H54 (cell line): ENCODE measurements around the gene AAK1.
"Not testable (repeated sequence)": the region's sequence is repeated elsewhere in the genome, so short reads cannot be mapped to it uniquely, and the experiment has no call there.

ENCODE experiments used
- DNase-seq: peaks from one replicate; pipeline ENCODE4 v3.0.0; 2011; ENCODE audit warnings: low spot score, mixed read lengths; ENCODE audit not compliant: insufficient read length
- FAIRE-seq: peaks from 3 replicates; lab custom pipeline; 2011; peaks lifted over from hg19 to GRCh38; lab: Jason Lieb, UNC
- POLR2A ChIP-seq: IDR thresholded peaks from 2 replicates; pipeline ENCODE4 v1.6.1; 2011; ENCODE audit warnings: low read depth, mild to moderate bottlenecking, low read length

AAK1 gene

DNA sequence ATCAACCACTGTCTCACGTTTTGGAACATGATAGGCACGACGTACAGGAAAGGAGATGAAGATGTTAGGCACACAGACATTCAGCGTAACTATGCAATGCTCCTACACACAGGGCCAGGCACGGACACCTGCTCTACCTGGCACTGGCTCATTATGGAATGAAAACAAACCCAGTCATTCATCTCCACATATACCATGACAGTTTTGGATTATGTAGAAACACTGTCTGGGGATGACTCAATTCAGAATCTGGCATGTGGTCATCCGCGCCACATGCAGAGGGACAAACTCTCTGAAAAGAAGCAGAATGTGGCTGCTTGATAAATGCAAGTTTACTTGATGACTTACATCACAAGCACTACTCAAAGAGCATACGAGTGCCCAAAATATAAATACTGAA is 176.8 kb downstream of the AAK1 start:
- DNase-seq: no peak
- peak; percentile 43 for FAIRE-seq
- TF ChIP-seq POLR2A: no peak

DNA sequence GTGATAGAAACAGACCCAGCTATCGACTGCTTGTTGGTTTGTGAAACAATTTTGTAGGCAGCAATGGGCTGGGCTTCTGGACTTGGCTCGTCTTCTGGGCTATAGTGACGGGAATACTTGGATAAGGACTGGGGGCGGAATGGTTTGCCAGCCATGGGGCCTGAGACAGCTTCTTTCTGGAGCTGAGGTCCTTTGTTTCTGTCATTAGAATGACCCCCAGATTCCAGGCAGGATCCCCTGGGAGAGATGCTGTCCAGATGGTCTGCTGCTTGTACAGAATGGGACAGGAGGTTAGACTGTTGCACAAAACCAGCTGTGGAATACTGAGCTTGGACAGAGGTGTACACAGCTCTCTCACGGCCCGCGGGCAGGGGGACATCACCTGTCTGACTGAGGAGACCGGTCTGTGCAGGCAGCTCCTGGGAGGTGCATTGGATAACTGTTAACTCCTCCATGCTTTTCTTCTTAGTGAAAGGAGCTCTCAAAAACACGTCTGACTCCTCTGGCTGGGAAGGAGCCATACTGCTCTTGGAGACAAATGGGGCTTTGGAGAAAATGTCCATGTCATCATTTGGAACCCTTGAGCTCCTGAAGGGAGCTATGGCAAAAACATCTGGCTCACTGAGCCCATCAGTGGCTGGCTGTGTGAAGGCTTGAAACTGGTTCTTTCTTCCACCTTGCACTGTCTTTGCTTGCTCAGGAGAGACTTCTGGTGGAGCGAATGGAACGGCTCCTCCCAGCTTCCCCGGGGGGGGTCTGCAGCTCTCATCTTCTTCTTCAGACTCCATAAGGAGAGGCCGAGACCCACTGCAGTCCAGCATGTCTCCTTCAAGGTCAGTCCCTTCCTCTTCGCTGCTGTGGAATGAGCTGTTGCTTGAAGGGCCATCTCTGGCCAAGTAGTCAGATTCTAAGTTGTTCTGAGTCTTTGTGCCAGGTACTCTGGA is 177.8 kb downstream of the AAK1 start:
- no peak for TF ChIP-seq POLR2A
- DNase-seq (no peak), FAIRE-seq (no peak)

DNA sequence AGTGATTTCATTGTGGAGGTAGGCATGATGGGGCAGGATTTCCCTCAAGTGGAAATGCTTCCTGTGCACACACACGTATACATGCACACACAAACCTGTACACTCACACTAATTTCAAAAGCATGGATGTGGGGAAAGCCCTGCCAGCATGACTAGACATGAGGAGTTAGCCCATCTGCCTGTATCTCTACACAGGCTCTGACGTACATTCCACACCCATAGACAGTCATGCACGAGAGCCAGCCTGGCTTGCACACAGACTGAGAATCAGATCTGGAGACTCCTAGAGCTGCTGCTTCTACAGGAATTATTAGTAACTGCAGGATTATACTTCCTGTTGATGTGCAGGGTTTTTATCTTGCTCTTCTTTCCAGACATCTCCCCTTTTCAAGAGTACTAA is 179.0 kb downstream of the AAK1 start:
- DNase-seq (no peak), FAIRE-seq (no peak)
- TF ChIP-seq POLR2A: no peak

DNA sequence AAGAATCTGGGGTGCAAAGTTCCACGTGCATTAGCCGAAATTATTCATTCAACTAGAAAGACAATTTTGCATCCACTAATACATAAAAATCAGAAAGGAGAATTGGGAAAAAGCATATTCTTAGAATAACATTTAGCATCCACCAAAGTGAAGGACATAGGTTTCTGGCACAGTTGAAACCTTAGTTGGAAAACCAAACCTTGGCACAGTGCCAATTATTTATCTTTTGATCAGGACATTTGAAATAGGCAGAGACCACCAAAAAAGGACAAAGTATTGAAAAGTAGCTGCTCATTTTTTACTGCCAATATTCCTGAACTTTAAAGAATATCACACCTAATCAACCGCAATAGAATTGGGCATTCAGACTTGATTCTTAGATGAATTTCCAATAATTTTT is 180.8 kb downstream of the AAK1 start:
- TF ChIP-seq POLR2A: no peak
- FAIRE-seq: no peak

DNA sequence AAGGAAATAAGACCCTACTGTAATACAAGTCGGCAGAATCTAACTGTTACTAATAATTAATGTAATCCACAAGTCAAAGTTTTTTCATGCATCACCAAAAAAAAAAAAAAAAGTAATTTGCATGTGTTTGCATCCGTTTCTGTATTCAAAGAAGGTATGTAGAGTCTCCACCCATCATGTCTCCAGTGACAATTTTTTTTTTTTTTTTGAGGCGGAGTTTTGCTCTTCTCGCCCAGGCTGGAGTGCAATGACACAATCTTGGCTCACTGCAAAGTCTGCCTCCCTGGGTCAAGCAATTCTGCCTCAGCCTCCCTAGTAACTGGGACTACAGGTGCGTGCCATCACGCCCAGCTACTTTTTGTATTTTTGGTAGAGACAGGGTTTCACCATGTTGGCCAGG is 182.1 kb downstream of the AAK1 start:
- no peak for DNase-seq
- TF ChIP-seq POLR2A: no peak
- no peak for FAIRE-seq

More for the DNA sequence above, 180.8 kb downstream of the AAK1 start:
- DNase-seq: no peak

DNA sequence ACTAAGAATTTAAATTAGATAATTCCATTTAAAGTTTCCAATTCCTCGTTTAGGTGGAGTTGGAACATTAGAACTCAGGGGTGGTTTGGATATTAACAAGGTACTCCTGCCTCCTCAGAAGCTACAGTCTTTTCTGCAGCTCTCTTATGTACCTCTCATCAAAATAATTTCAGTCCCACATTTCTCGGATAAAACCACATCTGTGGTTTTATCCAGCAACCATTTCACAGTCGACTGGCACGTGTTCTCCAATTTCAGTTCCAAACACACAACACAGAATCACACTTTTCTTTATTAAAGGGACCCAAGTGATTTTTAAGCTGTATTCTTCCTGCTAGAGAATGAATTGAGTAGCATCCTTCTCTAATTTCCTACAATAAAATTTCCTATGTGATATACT is 183.6 kb downstream of the AAK1 start:
- FAIRE-seq (no peak), DNase-seq (no peak)

DNA sequence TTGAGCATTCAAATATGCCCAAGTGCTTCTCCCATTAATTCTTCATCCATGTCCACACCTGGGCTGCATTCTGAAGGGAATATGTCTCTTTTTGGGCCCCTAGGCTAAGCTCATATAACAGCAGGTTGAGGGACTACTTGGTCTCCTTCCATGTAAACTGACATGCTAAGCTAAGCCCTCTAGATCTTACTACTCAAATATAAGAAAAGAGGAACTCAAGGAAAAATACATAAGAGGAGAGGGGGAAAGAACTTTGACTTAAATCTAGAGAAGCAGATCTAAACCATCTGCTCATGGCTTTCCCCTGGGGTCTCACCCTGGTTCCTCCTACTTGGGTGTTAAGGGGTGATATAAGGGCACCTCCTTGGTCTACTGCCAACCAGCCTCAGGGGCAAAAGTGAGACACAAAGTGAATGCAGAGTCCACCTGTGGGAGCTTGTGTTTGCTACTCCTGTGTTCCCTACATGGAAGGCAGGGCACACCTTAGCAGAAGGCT is 186.5 kb downstream of the AAK1 start:
- DNase-seq (no peak), FAIRE-seq (no peak)
- no peak for TF ChIP-seq POLR2A

More for the DNA sequence above, 183.6 kb downstream of the AAK1 start:
- no peak for TF ChIP-seq POLR2A

DNA sequence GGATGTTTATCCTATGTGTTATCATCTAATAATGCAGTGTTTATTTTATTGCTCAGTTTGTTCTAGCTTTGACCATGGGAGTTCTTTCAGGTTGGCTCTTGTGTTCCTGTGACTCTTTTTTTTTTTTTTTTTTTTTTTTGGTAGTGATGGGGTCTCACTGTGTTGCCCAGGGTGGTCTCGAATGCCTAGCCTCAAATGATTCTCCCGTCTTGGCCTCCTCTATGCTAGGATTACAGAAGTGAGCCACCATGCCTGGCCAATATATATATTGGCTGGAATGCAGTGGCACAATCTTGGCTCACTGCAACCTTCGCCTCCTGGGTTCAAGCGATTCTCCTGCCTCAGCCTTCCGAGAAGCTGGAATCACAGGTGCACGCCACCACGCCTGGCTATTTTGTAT is 187.4 kb downstream of the AAK1 start:
- DNase-seq: no peak
- TF ChIP-seq POLR2A: no peak
- FAIRE-seq: no peak

DNA sequence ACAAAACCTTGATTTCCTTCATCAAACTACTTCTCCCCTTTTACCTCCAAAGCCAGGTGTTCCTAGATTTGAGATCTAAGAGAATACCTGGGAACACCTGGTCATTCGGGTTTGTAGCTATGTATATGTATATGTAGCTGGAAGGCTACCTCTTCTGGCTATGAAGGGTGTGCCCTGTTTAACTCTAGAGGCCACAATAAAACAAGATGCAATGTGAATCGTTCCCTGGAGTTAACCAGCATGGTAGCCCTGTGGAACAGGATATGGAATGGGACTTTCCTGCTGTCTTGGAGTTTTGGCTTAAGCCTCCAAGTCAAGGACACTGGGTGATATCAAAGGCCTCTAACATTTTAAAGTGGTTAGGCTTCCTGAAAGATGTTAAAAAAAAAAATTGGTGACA is 188.6 kb downstream of the AAK1 start:
- FAIRE-seq (no peak), DNase-seq (no peak)
- no peak for TF ChIP-seq POLR2A

DNA sequence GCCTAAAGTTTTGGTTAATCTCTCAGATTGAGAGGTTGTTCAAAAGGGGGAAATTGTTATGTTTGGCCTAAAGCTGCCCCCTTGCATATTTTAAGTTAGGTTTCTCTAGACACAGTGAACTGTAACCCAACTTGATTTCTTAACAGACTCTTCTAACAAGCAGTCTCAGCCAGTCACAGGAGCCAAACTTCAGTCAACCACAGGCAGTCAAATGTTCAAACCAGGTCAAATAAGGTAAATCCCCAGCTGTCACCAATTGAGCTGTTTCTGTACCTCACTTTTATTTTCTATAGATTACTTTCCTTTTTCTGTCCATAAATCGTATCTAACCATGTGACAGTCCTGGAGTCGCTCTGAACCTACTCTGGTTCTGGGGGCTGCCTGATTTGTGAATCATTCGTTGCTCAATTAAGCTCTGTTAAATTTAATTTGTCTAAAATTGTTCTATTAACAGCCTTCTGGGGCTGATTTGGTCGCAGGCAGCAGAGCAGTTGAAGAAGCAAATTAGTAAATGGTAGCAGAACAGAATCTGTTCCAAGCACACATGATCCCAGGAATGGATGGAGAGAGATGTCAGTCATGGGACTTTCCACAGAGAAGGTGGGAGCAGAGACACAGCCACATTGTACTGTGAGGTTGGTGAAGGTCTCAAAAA is 189.9 kb downstream of the AAK1 start:
- DNase-seq (no peak), FAIRE-seq (no peak)
- no peak for TF ChIP-seq POLR2A

DNA sequence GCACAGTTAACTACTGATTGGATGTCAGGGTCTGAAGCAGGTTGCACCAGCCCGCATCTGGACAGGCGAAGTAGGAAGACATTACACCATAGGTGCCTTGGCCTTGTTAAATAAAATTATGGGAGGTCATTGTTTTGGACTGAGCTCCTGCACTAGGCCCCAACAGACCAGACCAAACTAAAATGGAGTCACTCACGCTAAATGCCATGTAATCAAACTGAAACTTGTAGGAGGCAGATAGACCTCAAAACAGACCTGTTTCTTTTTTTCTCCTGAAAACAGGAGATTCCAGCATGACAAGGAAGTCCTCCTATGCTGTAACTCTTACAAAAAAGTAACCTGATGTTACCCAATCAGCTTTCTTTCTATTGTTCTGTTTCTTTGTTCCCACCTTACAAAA is 190.9 kb downstream of the AAK1 start:
- no peak for TF ChIP-seq POLR2A

DNA sequence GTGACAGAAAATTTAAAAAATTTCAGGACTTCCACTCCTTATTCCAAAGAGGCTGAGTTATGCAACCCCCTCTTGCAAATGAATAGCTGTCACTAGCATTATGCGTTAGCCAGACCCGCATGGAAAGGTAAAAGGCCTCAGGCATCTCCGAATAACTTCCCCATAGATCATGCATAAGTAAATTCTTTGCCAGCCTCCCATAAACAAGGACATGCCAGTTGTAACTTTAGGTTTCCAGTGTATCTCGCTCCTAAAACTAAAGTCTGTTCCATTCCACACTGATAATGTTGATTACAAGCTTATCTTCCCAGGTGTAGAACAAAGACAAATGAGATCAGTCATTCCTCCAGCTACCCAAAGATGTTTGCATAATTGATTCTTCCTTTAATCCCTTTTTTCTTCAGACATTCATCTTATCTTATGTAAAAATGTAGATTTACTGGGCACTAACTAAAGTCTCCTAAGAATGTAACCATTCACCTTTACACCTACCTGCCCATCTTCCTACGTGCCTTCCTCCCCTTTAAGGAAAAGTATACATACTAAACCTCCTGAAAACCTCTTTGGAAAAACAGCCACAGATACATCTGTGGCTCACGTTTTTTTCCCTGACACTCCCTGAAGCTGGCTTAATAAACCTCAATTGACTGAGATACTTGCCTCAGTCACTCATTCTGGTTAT is 192.7 kb downstream of the AAK1 start:
- FAIRE-seq (no peak), DNase-seq (no peak)
- no peak for TF ChIP-seq POLR2A

More for the DNA sequence above, 190.9 kb downstream of the AAK1 start:
- no peak for DNase-seq
- FAIRE-seq: no peak

DNA sequence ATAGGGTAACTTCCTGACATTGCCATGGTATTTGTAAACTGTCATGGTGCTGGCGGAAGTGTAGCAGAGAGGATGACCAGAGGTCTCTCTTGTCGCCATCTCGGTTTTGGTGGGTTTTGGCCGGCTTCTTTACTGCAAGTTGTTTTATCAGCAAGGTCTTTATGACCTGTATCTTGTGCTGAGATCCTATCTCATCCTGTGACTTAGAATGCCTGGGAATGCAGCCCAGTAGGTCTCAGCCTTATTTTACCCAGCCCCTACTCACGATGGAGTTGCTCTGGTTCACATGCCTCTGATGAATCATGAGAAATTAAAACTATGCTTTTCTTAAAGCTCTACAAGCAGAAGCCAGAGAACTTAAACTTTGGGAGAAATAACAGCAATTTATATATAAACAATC is 193.6 kb downstream of the AAK1 start:
- DNase-seq: no peak
- TF ChIP-seq POLR2A: no peak
- no peak for FAIRE-seq

DNA sequence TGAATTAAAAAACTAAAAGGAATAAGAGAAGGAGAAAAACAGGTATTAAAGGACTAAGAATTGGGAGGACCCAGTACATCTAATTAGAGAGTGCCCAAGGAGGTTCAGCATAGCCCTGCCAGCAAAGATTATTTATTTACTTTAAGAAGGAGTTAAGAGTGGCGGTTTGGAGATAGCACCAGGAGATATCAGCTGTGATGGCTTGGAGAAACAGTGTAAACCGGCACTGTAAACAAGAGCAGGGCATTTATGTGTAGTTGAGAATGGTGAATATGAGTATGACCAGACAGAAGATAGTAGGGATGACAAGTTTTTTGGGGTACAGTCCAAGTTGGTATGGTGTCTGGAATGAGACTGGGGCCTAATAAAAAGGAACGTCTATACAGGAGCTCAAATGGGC is 199.9 kb downstream of the AAK1 start:
- FAIRE-seq, DNase-seq: not testable (repeated sequence)

DNA sequence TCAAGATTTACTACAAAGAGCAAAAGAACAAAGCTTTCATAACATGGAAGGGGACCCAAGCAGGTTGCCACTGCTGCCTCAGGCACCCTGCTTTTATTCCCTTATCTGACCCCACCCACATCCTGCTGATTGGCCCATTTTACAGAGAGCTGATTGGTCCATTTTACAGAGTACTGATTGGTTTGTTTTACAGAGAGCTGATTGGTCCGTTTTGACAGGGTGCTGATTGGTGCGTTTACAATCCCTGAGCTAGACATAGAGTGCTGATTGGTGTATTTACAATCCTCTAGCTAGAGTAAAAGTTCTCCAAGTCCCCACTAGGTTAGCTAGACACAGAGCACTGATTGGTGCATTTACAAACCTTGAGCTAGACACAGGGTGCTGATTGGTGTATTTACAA is 204.0 kb downstream of the AAK1 start:
- not testable (repeated sequence) for DNase-seq, FAIRE-seq
